EL (cell line): ENCODE results near the gene PDIA5.

Source experiments
- DNase-seq: peaks from one replicate; pipeline ENCODE4 v3.0.0-alpha.2; 2016

Gene PDIA5

GRCh38 chr3:123066896-123067688, at the start of gene PDIA5:
Gene PDIA5 (plus strand): TSS chr3:123067025. CDS start chr3:123067165, 140 bp downstream.
- peak; percentile 92 for DNase-seq

- no peak for DNase-seq
These were observed 48.1 kb upstream of the PDIA5 start for GRCh38 chr3:123018683-123019082.

GRCh38 chr3:123019161-123019560, 47.7 kb upstream of the PDIA5 start:
- no peak for DNase-seq

- DNase-seq, result no peak
These were observed 47.2 kb upstream of the PDIA5 start for GRCh38 chr3:123019591-123019990.

DNA sequence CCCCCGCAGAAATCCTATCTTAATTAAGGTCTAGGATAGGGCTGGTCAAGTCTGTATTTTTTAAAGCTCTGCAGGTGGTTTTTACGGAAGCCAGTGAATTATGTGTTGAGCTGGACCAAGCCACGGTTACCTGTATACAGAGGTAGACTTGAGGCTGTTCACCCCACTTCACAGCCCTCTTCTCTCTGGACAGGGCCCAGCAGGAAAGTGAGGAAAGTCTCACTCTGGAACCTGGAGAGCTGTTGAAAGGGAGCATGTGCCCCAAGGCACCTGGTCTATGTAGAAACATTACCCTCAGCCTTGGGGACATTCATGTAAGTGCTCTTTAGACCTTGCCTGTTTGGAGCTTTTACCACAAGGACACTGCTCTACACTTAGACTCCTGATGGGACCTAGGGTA, 46.1 kb upstream of the PDIA5 start:
- DNase-seq, result no peak

DNA sequence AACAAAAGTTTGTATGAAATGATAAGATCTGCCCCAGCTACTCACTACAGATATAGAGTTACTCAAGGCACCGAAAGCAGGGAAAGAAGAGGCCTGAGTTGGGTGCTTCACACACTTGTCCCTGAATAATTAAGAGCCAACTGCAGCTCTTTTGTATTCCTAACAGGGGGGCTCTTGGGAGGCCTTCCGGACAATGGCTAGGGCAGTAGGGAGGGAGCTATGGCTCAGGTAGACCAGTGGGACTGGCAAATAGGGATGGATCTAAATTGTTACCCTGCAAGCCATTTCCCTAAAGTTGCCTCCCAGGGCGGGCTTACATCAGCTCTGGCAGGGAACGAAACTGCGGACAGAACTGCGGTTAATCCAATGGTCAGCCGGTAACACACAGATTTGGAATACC, 45.4 kb upstream of the PDIA5 start:
- DNase-seq, result no peak

GRCh38 chr3:123021996-123022510, 44.8 kb upstream of the PDIA5 start:
- DNase-seq, result no peak

DNA sequence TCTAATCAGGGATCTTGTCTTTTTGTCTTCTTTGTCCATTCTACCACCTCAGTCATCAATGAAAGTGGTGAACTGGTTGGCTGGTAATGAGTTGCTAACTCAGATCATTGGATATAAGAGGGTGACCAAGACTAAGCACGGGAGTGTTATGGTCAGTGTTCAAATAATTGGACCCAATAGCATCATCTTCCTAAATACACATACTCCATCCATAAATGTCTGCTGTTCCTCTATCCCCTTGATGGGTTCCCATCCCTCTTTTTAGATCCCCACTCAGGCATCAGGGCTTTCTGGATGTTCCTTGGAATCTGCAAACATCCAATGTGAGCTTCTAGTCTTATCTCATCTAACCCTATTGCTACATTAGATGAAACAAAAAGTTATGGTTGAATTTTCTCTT, 42.8 kb upstream of the PDIA5 start:
- no peak for DNase-seq

- DNase-seq, result peak; percentile 14
These were observed 40.9 kb upstream of the PDIA5 start for GRCh38 chr3:123025642-123026521.

DNA sequence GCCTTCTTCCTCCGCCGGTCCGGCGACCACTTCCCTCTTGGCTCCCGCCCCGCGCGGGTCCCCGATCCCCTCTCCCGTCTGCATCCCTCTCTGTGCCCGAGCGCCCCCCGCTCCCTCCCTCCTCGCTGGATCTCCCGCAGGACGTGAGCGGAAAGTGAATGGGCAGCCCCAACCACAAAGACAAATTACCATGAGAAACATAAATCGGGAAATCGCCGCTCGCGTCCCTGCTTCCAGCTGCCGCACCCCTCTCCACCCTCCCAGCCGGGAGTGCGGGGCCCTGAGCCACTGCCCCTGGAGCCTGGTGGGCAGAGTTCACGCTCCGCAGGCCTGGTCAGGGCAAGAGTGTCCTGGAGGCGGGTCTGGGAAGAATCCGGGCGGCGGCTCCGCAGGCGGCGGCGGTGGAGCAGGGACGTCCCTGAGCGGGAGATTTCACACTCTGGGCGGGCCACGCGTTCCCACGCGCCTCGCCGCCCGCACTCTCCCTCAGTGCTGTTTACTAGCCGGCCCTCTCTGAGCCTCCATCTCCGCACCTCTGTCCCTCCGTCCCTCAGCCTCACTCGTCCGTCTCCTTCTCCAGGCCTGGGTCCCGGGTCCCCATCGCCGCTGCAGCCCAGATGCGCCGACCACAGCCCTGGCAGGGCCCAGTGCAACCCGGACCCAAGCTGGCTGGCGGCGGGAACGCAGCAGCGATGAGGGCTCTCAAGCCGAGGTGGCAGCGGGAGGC, 40.1 kb upstream of the PDIA5 start:
- DNase-seq, result no peak

DNA sequence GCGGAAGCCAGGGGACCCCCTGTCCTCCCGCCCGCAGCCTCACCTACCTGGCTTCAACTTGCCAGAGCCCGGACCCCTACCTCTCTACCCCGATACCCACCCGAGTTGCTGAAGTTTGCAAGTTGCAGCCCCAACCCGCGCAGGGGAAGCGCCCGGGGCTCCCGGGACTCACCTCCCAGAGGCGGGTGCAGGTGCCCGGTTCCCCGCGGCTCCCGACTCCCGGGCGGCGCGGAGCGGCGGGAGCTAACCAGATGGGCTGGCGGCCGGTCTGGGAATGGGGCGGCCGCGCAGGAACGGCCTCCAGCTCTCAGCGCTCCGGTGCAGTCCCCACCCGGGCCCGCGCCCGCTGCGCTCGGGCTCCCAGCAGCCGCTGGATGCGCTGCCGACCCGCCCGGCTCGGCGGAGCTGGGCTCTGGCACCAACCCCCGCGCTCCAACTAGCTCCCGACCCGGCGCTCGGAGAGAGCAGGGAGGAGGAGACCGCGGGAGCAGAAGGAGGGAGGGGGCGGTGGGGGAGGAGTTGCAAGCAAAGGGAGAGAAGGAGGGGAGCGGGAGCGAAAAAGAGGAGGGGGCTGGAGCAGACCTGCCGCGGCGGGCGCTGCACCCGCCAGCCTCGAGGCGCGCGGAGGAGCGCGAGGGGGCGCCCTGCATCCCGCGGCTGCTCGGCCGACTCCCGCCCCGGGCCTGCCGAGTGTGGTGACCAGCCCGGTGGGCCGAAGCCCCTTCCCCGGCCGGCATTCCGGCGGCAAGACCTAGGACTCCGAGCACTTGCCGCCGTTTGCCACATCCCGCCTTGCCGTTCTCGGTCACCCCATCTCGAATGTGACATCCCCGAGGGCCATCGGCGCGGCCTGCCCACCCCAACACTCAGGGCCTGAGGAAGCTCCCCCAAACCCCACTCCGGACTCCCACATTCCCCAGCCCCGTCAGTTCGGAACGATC, 39.3 kb upstream of the PDIA5 start, which contains the start of gene SEMA5B:
Gene SEMA5B (minus strand): TSS at position 472 of the 941 bp plus-strand sequence. CDS start 66,500 bp downstream, outside the sequence.
- peak; percentile 24 for DNase-seq

GRCh38 chr3:123028233-123028828, 38.5 kb upstream of the PDIA5 start:
- peak; percentile 75 for DNase-seq

- DNase-seq, result no peak
These were observed 35.8 kb upstream of the PDIA5 start for GRCh38 chr3:123031051-123031450.

DNA sequence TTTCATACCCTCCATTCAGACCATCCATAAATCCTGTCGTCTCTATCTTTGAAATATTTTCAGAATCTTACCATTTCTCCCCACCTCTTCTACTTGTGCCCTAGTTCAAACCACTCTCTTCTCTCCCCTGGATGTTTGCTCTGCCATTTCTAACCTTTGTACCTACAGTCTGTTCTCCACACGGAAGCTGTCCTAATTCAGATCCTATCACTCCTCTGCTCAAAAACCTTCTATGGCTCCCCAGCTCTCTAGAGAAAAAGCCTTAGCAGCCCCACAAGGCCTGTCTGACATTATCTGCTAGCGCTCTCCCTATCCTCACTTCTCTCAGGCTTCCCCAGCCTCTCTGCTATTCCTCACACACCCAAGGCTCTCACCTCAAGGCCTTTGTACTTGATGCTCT, 34.8 kb upstream of the PDIA5 start:
- no peak for DNase-seq

DNA sequence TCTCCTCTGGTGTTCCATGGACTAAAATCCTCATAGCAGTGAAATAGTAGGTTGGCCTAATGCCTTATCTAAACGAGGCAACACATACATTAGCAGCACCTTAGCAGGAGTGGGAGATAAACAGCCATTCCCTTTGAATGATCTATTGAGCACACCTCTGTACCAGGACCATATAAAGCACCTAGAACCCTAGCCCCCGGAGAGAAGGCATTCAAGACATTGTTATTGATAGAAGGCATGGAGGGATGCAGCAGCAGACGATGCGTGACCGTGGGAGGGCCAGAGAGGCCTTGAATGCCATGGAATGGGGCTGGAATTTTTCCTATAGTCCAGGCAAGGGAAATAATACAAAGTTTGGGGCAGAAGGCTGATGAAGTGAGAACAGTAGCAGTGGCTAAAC, 32.7 kb upstream of the PDIA5 start:
- no peak for DNase-seq

DNA sequence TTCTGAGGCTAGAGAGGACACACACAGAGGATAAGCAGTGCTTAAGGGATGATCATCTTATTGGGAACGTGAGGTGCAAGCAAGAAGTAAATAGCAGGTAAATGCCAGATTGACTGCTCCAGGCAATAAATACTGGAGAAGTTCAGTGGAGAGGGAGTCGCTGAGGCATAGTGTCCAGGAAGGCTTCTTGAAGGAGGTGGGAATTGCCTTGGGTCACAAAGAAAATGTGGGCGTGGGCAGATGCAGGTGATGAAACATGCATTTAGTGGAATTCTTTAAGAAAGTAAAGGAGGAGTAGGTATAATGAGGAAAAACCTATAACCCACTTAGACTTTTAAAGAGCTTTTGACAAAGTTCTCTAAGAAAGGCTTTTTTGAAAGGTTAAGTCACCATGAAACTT, 31.8 kb upstream of the PDIA5 start:
- DNase-seq, result no peak

GRCh38 chr3:123036352-123037014, 30.3 kb upstream of the PDIA5 start:
- DNase-seq, result peak; percentile 44

- no peak for DNase-seq
These were observed 29.8 kb upstream of the PDIA5 start for GRCh38 chr3:123037015-123037375.

- DNase-seq, result no peak
These were observed 28.1 kb upstream of the PDIA5 start for GRCh38 chr3:123038751-123039150.

GRCh38 chr3:123039178-123039577, 27.6 kb upstream of the PDIA5 start:
- no peak for DNase-seq

- no peak for DNase-seq
These were observed 24.4 kb upstream of the PDIA5 start for GRCh38 chr3:123042413-123042812.
